ENCODE data around the gene LMAN1L. TPM values are rescaled to one million over a fixed set of nuclear protein-coding genes. Genes with fewer than 3 reads are reported as not detected.

The LMAN1L gene
- total RNA-seq, 2 experiments from 2014 or later, result 0.09 to 0.38 TPM

GRCh38 chr15:74770211-74770903 is 42.3 kb upstream of the LMAN1L start:
- intact Hi-C loops (cut with micrococcal nuclease; ENCODE audit: unreplicated experiment), result loop anchor here (2.0 kb wide), 1 partner anchor 72 kb away; the partner anchor contains the start of gene ULK3
- BruUV-seq (replicated peaks), result no TSS peak
- TF ChIP-seq, protein P1, sequence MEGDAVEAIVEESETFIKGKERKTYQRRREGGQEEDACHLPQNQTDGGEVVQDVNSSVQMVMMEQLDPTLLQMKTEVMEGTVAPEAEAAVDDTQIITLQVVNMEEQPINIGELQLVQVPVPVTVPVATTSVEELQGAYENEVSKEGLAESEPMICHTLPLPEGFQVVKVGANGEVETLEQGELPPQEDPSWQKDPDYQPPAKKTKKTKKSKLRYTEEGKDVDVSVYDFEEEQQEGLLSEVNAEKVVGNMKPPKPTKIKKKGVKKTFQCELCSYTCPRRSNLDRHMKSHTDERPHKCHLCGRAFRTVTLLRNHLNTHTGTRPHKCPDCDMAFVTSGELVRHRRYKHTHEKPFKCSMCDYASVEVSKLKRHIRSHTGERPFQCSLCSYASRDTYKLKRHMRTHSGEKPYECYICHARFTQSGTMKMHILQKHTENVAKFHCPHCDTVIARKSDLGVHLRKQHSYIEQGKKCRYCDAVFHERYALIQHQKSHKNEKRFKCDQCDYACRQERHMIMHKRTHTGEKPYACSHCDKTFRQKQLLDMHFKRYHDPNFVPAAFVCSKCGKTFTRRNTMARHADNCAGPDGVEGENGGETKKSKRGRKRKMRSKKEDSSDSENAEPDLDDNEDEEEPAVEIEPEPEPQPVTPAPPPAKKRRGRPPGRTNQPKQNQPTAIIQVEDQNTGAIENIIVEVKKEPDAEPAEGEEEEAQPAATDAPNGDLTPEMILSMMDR (conservative IDR thresholded peaks at IDR 0.05; ENCODE audit: low read length), result no peak
- no peak for TF ChIP-seq EZH2phosphoT487 (IDR thresholded peaks at IDR 0.05; ENCODE audit: borderline replicate concordance, low read depth, low read length)
- no peak for DNase-seq (ENCODE audit: low spot score)
- Histone ChIP-seq H3K36me3 (ENCODE audit: insufficient read depth, low read length) (no peaks in the 10 kb centered on the region), H2AFZ (ENCODE audit: low read length) (no peak overlapping the region), H3K27ac (ENCODE audit: low read depth, low read length, poor library complexity, severe bottlenecking) (no peak overlapping the region), H3K4me3 (ENCODE audit: low read depth, low read length, poor library complexity, severe bottlenecking) (no peak overlapping the region), H3K9me2 (ENCODE audit: insufficient read depth, low read length) (no peaks in the 10 kb centered on the region), H4K20me1 (ENCODE audit: insufficient read depth, low read length) (no peaks in the 10 kb centered on the region), H3K4me2 (ENCODE audit: low read length) (peak overlapping the region; percentile 37), H3K9me3 (ENCODE audit: low read length) (no peaks in the 10 kb centered on the region), H3K4me1 (ENCODE audit: insufficient read depth, low read length, poor library complexity, severe bottlenecking) (peaks cover 55% of the 10 kb centered on the region), H3K79me2 (ENCODE audit: insufficient read depth, low read depth, low read length) (peaks cover 2% of the 10 kb centered on the region; the same call in 1 of the 2 replicates)
- POLR2A ChIA-PET, result interaction anchor here (0.6 to 11.4 kb wide), 4 partner anchors 19 to 396 kb away, joined by 3 to 221 read pairs (median 6); no protein-coding TSS in a partner anchor
- CTCF ChIA-PET (ENCODE audit: unreplicated experiment), result interaction anchor here (1.2 to 2.0 kb wide), 6 partner anchors 13 to 138 kb away, joined by 3 to 14 read pairs (median 8); no protein-coding TSS in a partner anchor

DNA sequence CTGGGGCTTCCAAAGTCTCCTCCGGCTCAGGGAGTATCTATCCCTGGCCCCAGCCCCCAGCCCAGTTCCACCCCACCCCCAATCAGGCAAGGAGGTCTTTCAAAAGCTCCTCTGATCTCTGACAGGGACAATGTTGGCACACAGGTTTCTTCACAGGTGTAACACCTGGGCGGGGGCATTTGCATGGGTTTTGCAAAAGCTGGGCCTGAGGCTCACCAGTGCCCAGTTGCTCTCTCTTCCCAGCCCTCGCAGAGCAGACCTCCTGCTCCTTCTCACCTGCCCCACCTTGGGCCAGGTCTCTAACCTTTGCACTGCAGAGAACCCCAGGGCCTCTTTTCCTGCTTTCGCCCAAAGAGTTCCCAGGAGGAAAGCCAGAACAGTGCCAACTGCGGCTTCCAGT is 39.3 kb upstream of the LMAN1L start:
- Histone ChIP-seq H2AFZ (ENCODE audit: low read length) (no peak overlapping the region), H3K36me3 (ENCODE audit: insufficient read depth, low read length) (no peaks in the 10 kb centered on the region), H3K9me3 (ENCODE audit: low read length) (no peaks in the 10 kb centered on the region), H3K9me2 (ENCODE audit: insufficient read depth, low read length) (no peaks in the 10 kb centered on the region), H3K4me1 (ENCODE audit: insufficient read depth, low read length, poor library complexity, severe bottlenecking) (peaks cover 83% of the 10 kb centered on the region), H3K27ac (ENCODE audit: low read depth, low read length, poor library complexity, severe bottlenecking) (peak overlapping the region; percentile 99), H3K79me2 (ENCODE audit: insufficient read depth, low read depth, low read length) (peaks cover 10% of the 10 kb centered on the region; the same call in 1 of the 2 replicates), H3K4me2 (ENCODE audit: low read length) (peak overlapping the region; percentile 71), H3K4me3 (ENCODE audit: low read depth, low read length, poor library complexity, severe bottlenecking) (no peak overlapping the region), H4K20me1 (ENCODE audit: insufficient read depth, low read length) (no peaks in the 10 kb centered on the region)
- BruUV-seq (replicated peaks), result no TSS peak
- TF ChIP-seq, protein P1 (conservative IDR thresholded peaks at IDR 0.05; ENCODE audit: low read length), result no peak
- TF ChIP-seq EZH2phosphoT487 (IDR thresholded peaks at IDR 0.05; ENCODE audit: borderline replicate concordance, low read depth, low read length), result no peak
- ChIA-PET POLR2A (interaction anchor here (0.6 to 11.4 kb wide), 3 partner anchors 16 to 52 kb away, joined by 4 to 221 read pairs (median 7); no protein-coding TSS in a partner anchor), CTCF (ENCODE audit: unreplicated experiment) (interaction anchor here (1.3 to 2.6 kb wide), 4 partner anchors 8 to 31 kb away, joined by 3 to 12 read pairs (median 4); partner anchors contain the start of gene CSK)
- intact Hi-C loops (cut with micrococcal nuclease; ENCODE audit: unreplicated experiment), result no loop called here
- no peak for DNase-seq (ENCODE audit: low spot score)
